Activated CD4-positive, alpha-beta T cell treated with anti-CD3 and anti-CD28 coated beads for 36 hours (primary cell): Measurements from ENCODE around the gene KDM3B. TPM values are rescaled to one million over a fixed set of nuclear protein-coding genes. Genes with fewer than 3 reads are reported as not detected.
"Not testable (repeated sequence)": the region's sequence is repeated elsewhere in the genome, so short reads cannot be mapped to it uniquely, and the experiment has no call there.

Experiments used
- ATAC-seq: fragments of 200-7000 bp; cut with Tn5 transposase; one replicate; pipeline ENCODE4 v1.10.0; 2021; ENCODE audit warnings: mild to moderate bottlenecking, moderate library complexity
- CTCF ChIA-PET: fragments of 350-600 bp; sonication (Branson Sonifier 250); formaldehyde crosslinking; loops from one replicate; lab custom pipeline; 2021; ENCODE audit warnings: antibody characterized with exemption; lab: Charles Lee
- POLR2A ChIA-PET: fragments of 350-600 bp; sonication (Branson Sonifier 250); formaldehyde crosslinking; loops from one replicate; lab custom pipeline; 2021; ENCODE audit warnings: antibody characterized with exemption, inconsistent platforms; lab: Charles Lee
- DNase-seq: peaks from one replicate; pipeline ENCODE4 v3.0.0-alpha.2; 2020
- H3K27ac Mint-ChIP-seq: one replicate; pipeline ENCODE4 v1.8.0; 2021; ENCODE audit warnings: mixed read lengths
- H3K27me3 Mint-ChIP-seq: one replicate; pipeline ENCODE4 v1.8.0; 2021; ENCODE audit warnings: mixed read lengths
- H3K36me3 Mint-ChIP-seq: one replicate; pipeline ENCODE4 v1.8.0; 2021; ENCODE audit warnings: low read depth, mixed read lengths
- H3K4me1 Mint-ChIP-seq: one replicate; pipeline ENCODE4 v1.8.0; 2021; ENCODE audit warnings: mixed read lengths
- H3K4me3 Mint-ChIP-seq: one replicate; pipeline ENCODE4 v1.8.0; 2021; ENCODE audit warnings: mild to moderate bottlenecking, moderate library complexity, mixed read lengths
- H3K9me3 Mint-ChIP-seq: one replicate; pipeline ENCODE4 v1.8.0; 2021; ENCODE audit warnings: low read depth, mixed read lengths
- intact Hi-C, 2 experiments: fragments of 100-400 bp; cut with DNase I in 1 of 2; cut with micrococcal nuclease in 1 of 2; formaldehyde crosslinking; loops; one replicate each; pipeline versions ENCODE4 v1.14.2 to v1.15.1; 2022 to 2024; cut with DNase I, micrococcal nuclease
- total RNA-seq, 2 experiments: library from RNA; stranded (reverse); gene quantifications; one replicate each; pipeline ENCODE4 v1.2.3, GENCODE V29; 2021

The KDM3B gene
- total RNA-seq: 10 to 100 TPM; 39.0 to 40.9 TPM

GRCh38 chr5:138352071-138352721 is at the start of gene KDM3B:
Gene KDM3B, plus strand, starts transcription at chr5:138352685. Its CDS starts 111 bp downstream, at chr5:138352796.
- ChIA-PET CTCF (interaction anchor here (0.6 to 9.0 kb wide), 31 partner anchors 15 to 846 kb away, joined by 3 to 308 read pairs (median 4); partner anchors contain the start of genes BRD8, CDC23, CDC25C and ETF1), POLR2A (interaction anchor here (0.6 to 3.3 kb wide), 10 partner anchors 11 to 482 kb away, joined by 3 to 73 read pairs (median 7); partner anchors contain the start of genes CDC23, CDC25C, EGR1 and ETF1)
- intact Hi-C loops: loop anchor here (1.0 to 10.0 kb wide), 13 partner anchors 13 to 1763 kb away; partner anchors contain the start of genes FAM53C (in 2 of the 2), BRD8 (in 1 of the 2), CDC23 (in 1 of the 2) and CDC25C (in 1 of the 2)

GRCh38 chr5:138303372-138303771 is 49.1 kb upstream of the KDM3B start:
- Mint-ChIP-seq H3K4me1 (no peaks in the 10 kb centered on the region), H3K4me3 (no peak overlapping the region), H3K27me3 (no peaks in the 10 kb centered on the region), H3K9me3 (peaks cover 6% of the 10 kb centered on the region), H3K36me3 (no peaks in the 10 kb centered on the region), H3K27ac (no peak overlapping the region)
- ChIA-PET CTCF (no interaction called here), POLR2A (no interaction called here)
- ATAC-seq: no peak
- intact Hi-C loops: loop anchor here in 1 of 2 experiments (5.0 kb wide), 1 partner anchor 51 kb away; no protein-coding TSS in a partner anchor
- no peak for DNase-seq

More at GRCh38 chr5:138352071-138352721, at the start of gene KDM3B:
- Mint-ChIP-seq H3K36me3 (peaks cover 21% of the 10 kb centered on the region), H3K4me1 (peaks cover 44% of the 10 kb centered on the region), H3K27me3 (no peaks in the 10 kb centered on the region), H3K27ac (peak within 1 kb of the TSS; percentile 96), H3K9me3 (peaks cover 10% of the 10 kb centered on the region), H3K4me3 (peak within 1 kb of the TSS; percentile 99)
- DNase-seq (peak; percentile 94), ATAC-seq (peak; percentile 76)

GRCh38 chr5:138305797-138306196 is 46.7 kb upstream of the KDM3B start:
- no peaks in the 10 kb centered on the region for H3K27me3 Mint-ChIP-seq
- DNase-seq (no peak), ATAC-seq (no peak)
- intact Hi-C loops: loop anchor here in 1 of 2 experiments (5.0 kb wide), 1 partner anchor 68 kb away; no protein-coding TSS in a partner anchor
- POLR2A ChIA-PET: no interaction called here
- no peaks in the 10 kb centered on the region for H3K4me1 Mint-ChIP-seq
- no peaks in the 10 kb centered on the region for H3K36me3 Mint-ChIP-seq
- no peak overlapping the region for H3K27ac Mint-ChIP-seq
- CTCF ChIA-PET: interaction anchor here (0.5 kb wide), 1 partner anchor 16 kb away, joined by 3 read pairs; no protein-coding TSS in a partner anchor
- H3K4me3 Mint-ChIP-seq: no peak overlapping the region
- no peaks in the 10 kb centered on the region for H3K9me3 Mint-ChIP-seq

GRCh38 chr5:138315751-138316278 is 36.7 kb upstream of the KDM3B start:
- ATAC-seq: no peak
- Mint-ChIP-seq H3K4me3 (no peak overlapping the region), H3K27ac (no peak overlapping the region), H3K9me3 (no peaks in the 10 kb centered on the region), H3K27me3 (no peaks in the 10 kb centered on the region), H3K36me3 (peaks cover 5% of the 10 kb centered on the region), H3K4me1 (no peaks in the 10 kb centered on the region)
- DNase-seq: no peak
- ChIA-PET CTCF (no interaction called here), POLR2A (no interaction called here)
- intact Hi-C loops: no loop called here

GRCh38 chr5:138316355-138316754 is 36.1 kb upstream of the KDM3B start:
- POLR2A ChIA-PET: no interaction called here
- H3K4me1 Mint-ChIP-seq: no peaks in the 10 kb centered on the region
- no peaks in the 10 kb centered on the region for H3K27me3 Mint-ChIP-seq
- H3K4me3 Mint-ChIP-seq: no peak overlapping the region
- DNase-seq (no peak), ATAC-seq (no peak)
- no peaks in the 10 kb centered on the region for H3K9me3 Mint-ChIP-seq
- H3K36me3 Mint-ChIP-seq: peaks cover 5% of the 10 kb centered on the region
- intact Hi-C loops: no loop called here
- CTCF ChIA-PET: no interaction called here
- H3K27ac Mint-ChIP-seq: no peak overlapping the region

- H3K4me3 Mint-ChIP-seq, H3K4me1 Mint-ChIP-seq, H3K9me3 Mint-ChIP-seq, H3K27ac Mint-ChIP-seq, H3K27me3 Mint-ChIP-seq, H3K36me3 Mint-ChIP-seq, intact Hi-C loops, DNase-seq, ATAC-seq, POLR2A ChIA-PET: not testable (repeated sequence)
- CTCF ChIA-PET: interaction anchor here (0.5 to 0.6 kb wide), 2 partner anchors 9 to 131 kb away, joined by 3 read pairs; no protein-coding TSS in a partner anchor
Measured at GRCh38 chr5:138318211-138318610, 34.3 kb upstream of the KDM3B start.

GRCh38 chr5:138330813-138331448 is 21.6 kb upstream of the KDM3B start:
- DNase-seq (no peak), ATAC-seq (no peak)
- peak overlapping the region; percentile 87 for H3K27ac Mint-ChIP-seq
- intact Hi-C loops: loop anchor here (1.0 to 10.0 kb wide), 6 partner anchors 21 to 576 kb away; partner anchors contain the start of genes BRD8 (in 2 of the 2), CDC23 (in 1 of the 2), ETF1 (in 1 of the 2) and FAM13B (in 1 of the 2)
- no peaks in the 10 kb centered on the region for H3K36me3 Mint-ChIP-seq
- H3K4me1 Mint-ChIP-seq: peaks cover 21% of the 10 kb centered on the region
- ChIA-PET CTCF (interaction anchor here (0.6 to 14.1 kb wide), 5 partner anchors 20 to 173 kb away, joined by 3 to 308 read pairs (median 3); partner anchors contain the start of genes CDC23 and KDM3B), POLR2A (interaction anchor here (0.6 to 2.3 kb wide), 7 partner anchors 9 to 154 kb away, joined by 3 to 19 read pairs (median 4); partner anchors contain the start of genes EGR1 and KDM3B)
- H3K9me3 Mint-ChIP-seq: no peaks in the 10 kb centered on the region
- H3K27me3 Mint-ChIP-seq: no peaks in the 10 kb centered on the region
- H3K4me3 Mint-ChIP-seq: peak overlapping the region; percentile 86

GRCh38 chr5:138331449-138332368 is 20.8 kb upstream of the KDM3B start, which contains the start of gene CDC25C:
Gene CDC25C, minus strand, starts transcription at chr5:138331804. Its CDS starts 624 bp downstream, at chr5:138331180.
- H3K4me1 Mint-ChIP-seq: peaks cover 22% of the 10 kb centered on the region
- H3K4me3 Mint-ChIP-seq: peak within 1 kb of the TSS; percentile 86
- ChIA-PET POLR2A (interaction anchor here (0.6 to 2.3 kb wide), 10 partner anchors 8 to 259 kb away, joined by 3 to 19 read pairs (median 5); partner anchors contain the start of genes CDC23, EGR1 and KDM3B), CTCF (interaction anchor here (0.6 to 14.1 kb wide), 8 partner anchors 10 to 172 kb away, joined by 3 to 308 read pairs (median 3); partner anchors contain the start of genes CDC23 and KDM3B)
- no peaks in the 10 kb centered on the region for H3K9me3 Mint-ChIP-seq
- ATAC-seq (peak; percentile 100), DNase-seq (peak; percentile 98)
- intact Hi-C loops: loop anchor here (1.0 to 10.0 kb wide), 8 partner anchors 21 to 577 kb away; partner anchors contain the start of genes BRD8 (in 2 of the 2), CDC23 (in 1 of the 2), ETF1 (in 1 of the 2) and FAM13B (in 1 of the 2)
- H3K36me3 Mint-ChIP-seq: no peaks in the 10 kb centered on the region
- H3K27me3 Mint-ChIP-seq: no peaks in the 10 kb centered on the region
- H3K27ac Mint-ChIP-seq: peak within 1 kb of the TSS; percentile 87

- ChIA-PET CTCF (interaction anchor here (14.1 kb wide), 1 partner anchor 16 kb away, joined by 308 read pairs; the partner anchor contains the start of gene KDM3B), POLR2A (interaction anchor here (2.0 kb wide), 1 partner anchor 17 kb away, joined by 6 read pairs; the partner anchor contains the start of gene KDM3B)
- Mint-ChIP-seq H3K9me3 (no peaks in the 10 kb centered on the region), H3K27ac (no peak overlapping the region), H3K4me3 (no peak overlapping the region), H3K4me1 (peaks cover 37% of the 10 kb centered on the region), H3K27me3 (no peaks in the 10 kb centered on the region), H3K36me3 (no peaks in the 10 kb centered on the region)
- no peak for ATAC-seq
- peak; percentile 41 for DNase-seq
- intact Hi-C loops: loop anchor here in 1 of 2 experiments (5.0 to 10.0 kb wide), 3 partner anchors 123 to 580 kb away; partner anchors contain the start of genes CDC23, FAM13B and HNRNPA0
Measured at GRCh38 chr5:138334867-138335447, 17.5 kb upstream of the KDM3B start.
